ENCODE results near the gene PLCB4.

GRCh38 chr20:9493803-9494202 is 424.9 kb downstream of the PLCB4 start:
- TF ChIP-seq CTCF (IDR thresholded peaks at IDR 0.05), result no peak
- TF ChIP-seq EP300 (IDR thresholded peaks at IDR 0.05; ENCODE audit: low read depth), result no peak
- no peak for TF ChIP-seq POLR2A (IDR thresholded peaks at IDR 0.05)

Data from transverse colon (tissue), 3 donors.